PC-9 (cell line): Measurements from ENCODE around the gene NUBPL.

Experiments
- EZH2 ChIP-seq: fragments of 200-600 bp; sonication (generic); IDR thresholded peaks from 2 replicates; pipeline ENCODE4 v1.8.0; 2017; ENCODE audit warnings: antibody characterized with exemption, low read depth
- TF ChIP-seq, protein P1 (sequence below): fragments of 200-600 bp; sonication (generic); conservative IDR thresholded peaks from 2 replicates; pipeline ENCODE4 v1.6.1; 2017; ENCODE audit warnings: mixed run types, antibody characterized with exemption, mild to moderate bottlenecking, moderate library complexity

DNA sequence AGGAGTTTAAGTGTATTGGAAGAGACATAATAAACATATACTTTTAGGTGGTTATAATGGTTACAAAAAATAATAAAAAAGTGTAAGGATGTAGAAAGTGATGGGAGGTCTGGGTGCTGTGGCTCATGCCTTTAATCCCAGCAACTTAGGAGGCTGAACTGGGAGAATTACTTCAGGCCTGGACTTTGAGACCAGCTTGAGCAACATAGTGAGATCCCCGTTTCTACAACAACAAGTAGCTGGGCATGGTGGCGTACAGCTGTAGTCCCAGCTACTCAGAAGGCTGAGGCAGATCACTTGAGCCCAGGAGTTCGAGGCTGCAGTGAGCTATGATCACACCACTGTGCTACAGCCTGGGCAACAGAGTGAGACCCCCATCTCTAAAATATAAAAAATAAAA lies 19.0 kb downstream of the NUBPL start:
- TF ChIP-seq, protein P1, sequence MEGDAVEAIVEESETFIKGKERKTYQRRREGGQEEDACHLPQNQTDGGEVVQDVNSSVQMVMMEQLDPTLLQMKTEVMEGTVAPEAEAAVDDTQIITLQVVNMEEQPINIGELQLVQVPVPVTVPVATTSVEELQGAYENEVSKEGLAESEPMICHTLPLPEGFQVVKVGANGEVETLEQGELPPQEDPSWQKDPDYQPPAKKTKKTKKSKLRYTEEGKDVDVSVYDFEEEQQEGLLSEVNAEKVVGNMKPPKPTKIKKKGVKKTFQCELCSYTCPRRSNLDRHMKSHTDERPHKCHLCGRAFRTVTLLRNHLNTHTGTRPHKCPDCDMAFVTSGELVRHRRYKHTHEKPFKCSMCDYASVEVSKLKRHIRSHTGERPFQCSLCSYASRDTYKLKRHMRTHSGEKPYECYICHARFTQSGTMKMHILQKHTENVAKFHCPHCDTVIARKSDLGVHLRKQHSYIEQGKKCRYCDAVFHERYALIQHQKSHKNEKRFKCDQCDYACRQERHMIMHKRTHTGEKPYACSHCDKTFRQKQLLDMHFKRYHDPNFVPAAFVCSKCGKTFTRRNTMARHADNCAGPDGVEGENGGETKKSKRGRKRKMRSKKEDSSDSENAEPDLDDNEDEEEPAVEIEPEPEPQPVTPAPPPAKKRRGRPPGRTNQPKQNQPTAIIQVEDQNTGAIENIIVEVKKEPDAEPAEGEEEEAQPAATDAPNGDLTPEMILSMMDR, result no peak
- no peak for TF ChIP-seq EZH2
